H1 (cell line): ENCODE measurements around the gene RAB3GAP2. TPM values are rescaled to one million over a fixed set of nuclear protein-coding genes. Genes with fewer than 3 reads are reported as not detected.

Experiments used
- ASH2L ChIP-seq: fragments of 200-600, 300-600 bp; sonication (generic); IDR thresholded peaks from one replicate; pipeline ENCODE4 v1.7.1; 2017; ENCODE audit warnings: low read length
- BCL11A ChIP-seq, 2 experiments: IDR thresholded peaks; one replicate each; pipeline ENCODE4 v1.6.1; 2011; ENCODE audit warnings: low read depth in 2 of 2, low read length in 2 of 2, mild to moderate bottlenecking in 2 of 2
- CBX8 ChIP-seq: fragments of 300-800, 300-1000 bp; sonication (generic); IDR thresholded peaks from 2 replicates; pipeline ENCODE4 v1.7.1; 2016; ENCODE audit warnings: low read depth, low read length, borderline replicate concordance
- CREB1 ChIP-seq: IDR thresholded peaks from 2 replicates; pipeline ENCODE4 v1.6.1; 2012; ENCODE audit warnings: inconsistent platforms
- CTBP2 ChIP-seq: IDR thresholded peaks from 2 replicates; pipeline ENCODE4 v1.7.0; 2011; ENCODE audit warnings: borderline replicate concordance, mild to moderate bottlenecking, moderate library complexity, mixed read lengths, low read length; ENCODE audit not compliant: insufficient read depth, insufficient read length
- GABPA ChIP-seq: IDR thresholded peaks from 2 replicates; pipeline ENCODE4 v1.6.1; 2011; ENCODE audit warnings: mild to moderate bottlenecking, low read length, moderate library complexity, borderline replicate concordance; ENCODE audit not compliant: insufficient read depth
- GTF2F1 ChIP-seq: IDR thresholded peaks from 2 replicates; pipeline ENCODE4 v1.6.1; 2012; ENCODE audit warnings: low read depth, low read length, improper control_type of control experiment, borderline replicate concordance
- KDM4A ChIP-seq: IDR thresholded peaks from one replicate; pipeline ENCODE4 v1.7.1; 2012; ENCODE audit warnings: low read depth, mild to moderate bottlenecking, moderate library complexity, low read length, inconsistent platforms; ENCODE audit not compliant: severe bottlenecking
- MAX ChIP-seq: IDR thresholded peaks from 2 replicates; pipeline ENCODE4 v1.6.1; 2012; ENCODE audit warnings: inconsistent platforms
- POLR2A ChIP-seq, 2 experiments: IDR thresholded peaks; 1 replicate in 1 of 2; 2 replicates in 1 of 2; pipeline ENCODE4 v1.6.1; 2011; ENCODE audit warnings: low read depth in 2 of 2, low read length in 2 of 2, mild to moderate bottlenecking in 2 of 2; ENCODE audit errors: control extremely low read depth in 1 of 2
- POLR2AphosphoS5 ChIP-seq: IDR thresholded peaks from 2 replicates; pipeline ENCODE4 v1.6.1; 2011; ENCODE audit warnings: low read depth, low read length
- RBBP5 ChIP-seq: IDR thresholded peaks from 2 replicates; pipeline ENCODE4 v1.7.1; 2012; ENCODE audit warnings: low read depth, mild to moderate bottlenecking, inconsistent platforms, low read length, moderate library complexity, borderline replicate concordance
- RNF2 ChIP-seq: fragments of 200-900, 300-1000 bp; sonication (generic); IDR thresholded peaks from 2 replicates; pipeline ENCODE4 v1.7.1; 2016; ENCODE audit warnings: borderline replicate concordance, low read depth, mild to moderate bottlenecking, antibody characterized with exemption, low read length; ENCODE audit not compliant: poor library complexity, severe bottlenecking; ENCODE audit errors: missing control alignments
- SIN3A ChIP-seq, 2 experiments: IDR thresholded peaks in 1 of 2; conservative IDR thresholded peaks in 1 of 2; 2 replicates each; pipeline ENCODE4 v1.6.1; 2011 to 2012; ENCODE audit warnings: low read length in 2 of 2, improper control_type of control experiment in 1 of 2, low read depth in 1 of 2, mild to moderate bottlenecking in 1 of 2
- SP2 ChIP-seq: IDR thresholded peaks from 2 replicates; pipeline ENCODE4 v1.6.1; 2012; ENCODE audit warnings: mild to moderate bottlenecking, low read length, inconsistent platforms
- TBP ChIP-seq: IDR thresholded peaks from 2 replicates; pipeline ENCODE4 v1.6.1; 2011; ENCODE audit warnings: low read depth, low read length, improper control_type of control experiment
- polyA plus RNA-seq, 7 experiments: library from polyadenylated mRNA; depleted of rRNA in 3 of 7; stranded (reverse) in 5 of 7; unstranded in 2 of 7; fragments of >200 nt in 5 of 7; fragments of 200-250 nt in 2 of 7; gene quantifications; 1 replicate in 5 of 7; 2 replicates in 1 of 7; 4 replicates in 1 of 7; pipeline versions ENCODE4 v1.2.1 to v1.2.3, GENCODE V29; 2011 to 2013; ENCODE audit warnings: missing spikeins in 2 of 7, mixed read lengths in 2 of 7
- total RNA-seq: library from RNA; stranded (reverse); fragmentation: NEBNext Ultra II Directional; extraction: Animal tissue kit (Norgen Biotek cat#: 25700); gene quantifications from 2 replicates; pipeline ENCODE4 v1.2.1, GENCODE V29; 2021
- TF ChIP-seq, protein P1 (sequence below): IDR thresholded peaks from 2 replicates; pipeline ENCODE4 v1.6.1; 2011; ENCODE audit warnings: low read depth, mild to moderate bottlenecking, low read length; ENCODE audit not compliant: insufficient read depth
- TF ChIP-seq, protein P2 (sequence below), 3 experiments: IDR thresholded peaks; 1 replicate in 2 of 3; 2 replicates in 1 of 3; pipeline versions ENCODE4 v1.5.1 to v1.6.1; 2011; ENCODE audit warnings: low read length in 3 of 3, mild to moderate bottlenecking in 3 of 3, inconsistent platforms in 2 of 3, low read depth in 1 of 3, moderate library complexity in 1 of 3; ENCODE audit not compliant: insufficient read depth in 1 of 3; ENCODE audit errors: control extremely low read depth in 1 of 3

Gene RAB3GAP2
- total and polyA plus RNA-seq, 2 of the 8 experiments (the other 6 are each of a cell fraction or from before 2014, with no cell fraction given), result 19.7 to 52.7 TPM

GRCh38 chr1:220272047-220272840 lies at the start of gene RAB3GAP2 (continued):
- peak; percentile 77; the same call in 1 of the 2 replicates for TF ChIP-seq GABPA
- no peak for TF ChIP-seq CBX8
- peak; percentile 85 for TF ChIP-seq KDM4A
- peak; percentile 88 for TF ChIP-seq ASH2L
- TF ChIP-seq RNF2, result no peak
- no peak for TF ChIP-seq BCL11A (IDR thresholded peaks at IDR 0.05; ENCODE audit: low read depth in 2 of 2, low read length in 2 of 2)
- TF ChIP-seq SIN3A (conservative IDR thresholded peaks at IDR 0.05 in 1 of 2, IDR thresholded peaks at IDR 0.05 in 1 of 2; ENCODE audit: low read depth in 1 of 2, low read length in 2 of 2), result peak in 1 of 2 experiments; percentile 67; a peak in 1 of 4 replicates
- TF ChIP-seq CTBP2, result no peak
- TF ChIP-seq MAX, result peak; percentile 94
- no peak for TF ChIP-seq SP2
- TF ChIP-seq CREB1, result peak; percentile 57
- TF ChIP-seq, protein P1, sequence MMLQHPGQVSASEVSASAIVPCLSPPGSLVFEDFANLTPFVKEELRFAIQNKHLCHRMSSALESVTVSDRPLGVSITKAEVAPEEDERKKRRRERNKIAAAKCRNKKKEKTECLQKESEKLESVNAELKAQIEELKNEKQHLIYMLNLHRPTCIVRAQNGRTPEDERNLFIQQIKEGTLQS, result peak; percentile 89
- peak; percentile 87 to 98 for TF ChIP-seq POLR2A (IDR thresholded peaks at IDR 0.05; ENCODE audit: control extremely low read depth in 1 of 2, low read depth in 2 of 2, low read length in 2 of 2)
- TF ChIP-seq POLR2AphosphoS5, result peak; percentile 94
- TF ChIP-seq, protein P2, sequence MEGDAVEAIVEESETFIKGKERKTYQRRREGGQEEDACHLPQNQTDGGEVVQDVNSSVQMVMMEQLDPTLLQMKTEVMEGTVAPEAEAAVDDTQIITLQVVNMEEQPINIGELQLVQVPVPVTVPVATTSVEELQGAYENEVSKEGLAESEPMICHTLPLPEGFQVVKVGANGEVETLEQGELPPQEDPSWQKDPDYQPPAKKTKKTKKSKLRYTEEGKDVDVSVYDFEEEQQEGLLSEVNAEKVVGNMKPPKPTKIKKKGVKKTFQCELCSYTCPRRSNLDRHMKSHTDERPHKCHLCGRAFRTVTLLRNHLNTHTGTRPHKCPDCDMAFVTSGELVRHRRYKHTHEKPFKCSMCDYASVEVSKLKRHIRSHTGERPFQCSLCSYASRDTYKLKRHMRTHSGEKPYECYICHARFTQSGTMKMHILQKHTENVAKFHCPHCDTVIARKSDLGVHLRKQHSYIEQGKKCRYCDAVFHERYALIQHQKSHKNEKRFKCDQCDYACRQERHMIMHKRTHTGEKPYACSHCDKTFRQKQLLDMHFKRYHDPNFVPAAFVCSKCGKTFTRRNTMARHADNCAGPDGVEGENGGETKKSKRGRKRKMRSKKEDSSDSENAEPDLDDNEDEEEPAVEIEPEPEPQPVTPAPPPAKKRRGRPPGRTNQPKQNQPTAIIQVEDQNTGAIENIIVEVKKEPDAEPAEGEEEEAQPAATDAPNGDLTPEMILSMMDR (IDR thresholded peaks at IDR 0.05; ENCODE audit: control extremely low read depth in 1 of 3, insufficient read depth in 1 of 3, low read depth in 1 of 3, low read length in 3 of 3), result peak in 2 of 3 experiments; percentile 5 to 10; a peak in 2 of 4 replicates
- TF ChIP-seq GTF2F1, result peak; percentile 92
- peak; percentile 74 for TF ChIP-seq TBP
- peak; percentile 73; the same call in 1 of the 2 replicates for TF ChIP-seq RBBP5
